Spinal cord (tissue), 10 donors: ENCODE data around the gene EFHB. TPM values are rescaled to one million over a fixed set of nuclear protein-coding genes. Genes with fewer than 3 reads are reported as not detected.
A peak's percentile ranks its signal among the peaks of the same experiment; 100 is the strongest.

Experiments
- DNase-seq, 6 donors: peaks; one replicate each; pipeline versions ENCODE4 v3.0.0 to v3.0.0-alpha.2; 2013 to 2015; ENCODE audit warnings: low spot score in 6 of 6, low read depth in 4 of 6
- H3K27ac ChIP-seq: one replicate; pipeline ENCODE4 v1.5.1; 2013; ENCODE audit warnings: low read depth, low read length, control low read depth
- H3K27me3 ChIP-seq: one replicate; pipeline ENCODE4 v1.6.1; 2013; ENCODE audit warnings: low read length; ENCODE audit not compliant: control insufficient read depth, insufficient read depth
- H3K36me3 ChIP-seq: one replicate; pipeline ENCODE4 v1.6.1; 2013; ENCODE audit warnings: low read length; ENCODE audit not compliant: control insufficient read depth, insufficient read depth
- H3K4me1 ChIP-seq: one replicate; pipeline ENCODE4 v1.6.1; 2013; ENCODE audit warnings: low read length; ENCODE audit not compliant: control insufficient read depth, insufficient read depth
- H3K4me3 ChIP-seq: one replicate; pipeline ENCODE4 v1.5.1; 2013; ENCODE audit warnings: low read depth, low read length, control low read depth
- H3K9me3 ChIP-seq: one replicate; pipeline ENCODE4 v1.6.1; 2013; ENCODE audit warnings: low read length; ENCODE audit not compliant: control insufficient read depth, insufficient read depth
- WGBS: methylation state at CpG from one replicate; pipeline ENCODE4 v1.1.5; 2013; ENCODE audit warnings: missing lambda C conversion rate; ENCODE audit not compliant: insufficient coverage; 5-methylcytosine and 5-hydroxymethylcytosine counted together
- polyA plus RNA-seq, 2 donors: library from polyadenylated mRNA; unstranded; fragments of 120-200 nt; gene quantifications; one replicate each; pipeline ENCODE4 v1.2.1, GENCODE V29; 2013; ENCODE audit not compliant: insufficient read length in 2 of 2
- total RNA-seq, 2 donors: library from RNA; depleted of rRNA in 1 of 2; stranded (reverse); fragments of 120-200 nt in 1 of 2; fragments of >200 nt in 1 of 2; gene quantifications; one replicate each; pipeline versions ENCODE4 v1.2.3 to v1.2.4, GENCODE V29; 2013 to 2014
- donor health status: healthy.

EFHB gene
- total and polyA plus RNA-seq, 4 donors: 3.4 to 7.4 (median 7.1) TPM

DNA sequence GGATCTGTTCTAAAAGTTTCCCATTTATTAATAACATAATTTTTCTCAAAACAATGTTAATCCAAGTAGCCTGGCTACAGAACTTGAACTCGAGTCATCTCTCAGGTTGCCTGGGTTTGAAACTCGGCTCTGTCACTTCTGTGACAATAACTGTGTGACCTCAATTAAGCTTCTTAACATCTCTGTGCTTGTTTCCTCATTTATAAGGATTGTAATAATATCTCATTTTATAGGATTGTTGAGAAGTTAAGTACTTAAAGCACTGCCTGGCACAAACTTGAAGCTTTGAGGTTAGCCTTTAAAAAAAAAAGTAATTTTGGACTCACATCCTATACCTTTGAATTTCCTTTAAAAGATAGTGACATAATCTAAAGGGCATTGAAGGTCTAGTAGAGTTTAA is 16.3 kb upstream of the EFHB start:
- Histone ChIP-seq H3K36me3 (peaks cover 16% of the 10 kb centered on the region), H3K4me1 (peaks cover 5% of the 10 kb centered on the region)

DNA sequence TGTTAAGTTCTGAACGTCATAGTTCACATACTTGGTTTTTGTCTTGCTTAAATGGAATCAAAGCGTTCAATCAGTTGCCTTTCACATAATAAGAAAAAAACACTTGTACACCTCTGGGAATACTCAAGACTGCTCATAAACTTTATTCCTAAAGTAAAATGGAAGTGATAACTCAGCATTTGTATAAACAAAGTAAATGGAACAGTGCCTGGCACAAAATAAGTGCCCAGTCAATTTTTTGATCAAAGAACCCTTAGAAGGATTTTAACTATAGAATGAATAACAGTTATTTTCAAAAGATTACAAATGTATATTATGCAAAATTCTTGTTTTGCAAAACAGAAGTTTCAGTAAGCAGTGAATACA is 14.2 kb upstream of the EFHB start:
- H3K4me1 ChIP-seq: peaks cover 5% of the 10 kb centered on the region
- H3K4me3 ChIP-seq: peak overlapping the region; percentile 99
- no peak for DNase-seq
- no peaks in the 10 kb centered on the region for H3K27me3 ChIP-seq
- H3K27ac ChIP-seq: peak overlapping the region; percentile 98
- WGBS: no CpG with 5 or more reads among the region's 2 CpGs
- H3K36me3 ChIP-seq: peaks cover 7% of the 10 kb centered on the region
- H3K9me3 ChIP-seq: no peaks in the 10 kb centered on the region

More for the DNA sequence above, 16.3 kb upstream of the EFHB start:
- Histone ChIP-seq H3K9me3 (no peaks in the 10 kb centered on the region), H3K27ac (no peak overlapping the region), H3K27me3 (no peaks in the 10 kb centered on the region), H3K4me3 (no peak overlapping the region)
- DNase-seq: no peak
- no CpG with 5 or more reads among the region's 2 CpGs for WGBS

DNA sequence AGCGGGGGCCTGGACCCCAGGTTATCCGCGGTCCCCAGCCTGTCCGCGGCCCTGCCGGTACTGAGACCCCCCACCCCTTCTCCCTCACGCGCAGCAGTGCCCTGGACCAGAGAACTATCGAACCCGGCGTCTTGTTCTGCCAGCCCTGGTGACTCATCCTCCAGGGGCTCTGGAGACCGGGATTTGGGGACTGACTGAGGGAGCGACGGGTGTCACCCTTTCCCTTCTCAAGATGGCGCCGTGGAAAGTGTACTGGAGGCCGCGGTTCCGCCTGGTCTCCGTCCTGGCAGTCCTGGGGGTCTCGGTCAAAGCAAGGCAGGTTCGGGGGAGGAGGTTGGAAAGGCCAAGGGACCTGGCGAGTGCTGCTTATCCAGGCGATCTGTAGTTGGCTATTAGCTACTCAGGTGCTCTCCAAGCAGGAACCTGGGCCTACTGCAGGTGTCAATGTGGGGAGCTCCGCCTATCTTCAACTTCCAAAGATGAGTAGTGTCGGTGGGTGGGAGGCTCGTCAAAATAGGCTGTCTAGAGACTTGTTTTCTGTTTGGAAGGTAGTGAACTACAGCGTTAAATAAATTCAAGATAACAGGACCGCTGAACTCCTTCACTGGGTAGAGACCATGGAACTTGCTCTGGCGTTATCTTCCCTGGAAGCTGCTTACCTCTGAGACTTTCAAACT is 13.7 kb upstream of the EFHB start:
- WGBS: under 1% methylated on average over 25 of the region's 30 CpGs

DNA sequence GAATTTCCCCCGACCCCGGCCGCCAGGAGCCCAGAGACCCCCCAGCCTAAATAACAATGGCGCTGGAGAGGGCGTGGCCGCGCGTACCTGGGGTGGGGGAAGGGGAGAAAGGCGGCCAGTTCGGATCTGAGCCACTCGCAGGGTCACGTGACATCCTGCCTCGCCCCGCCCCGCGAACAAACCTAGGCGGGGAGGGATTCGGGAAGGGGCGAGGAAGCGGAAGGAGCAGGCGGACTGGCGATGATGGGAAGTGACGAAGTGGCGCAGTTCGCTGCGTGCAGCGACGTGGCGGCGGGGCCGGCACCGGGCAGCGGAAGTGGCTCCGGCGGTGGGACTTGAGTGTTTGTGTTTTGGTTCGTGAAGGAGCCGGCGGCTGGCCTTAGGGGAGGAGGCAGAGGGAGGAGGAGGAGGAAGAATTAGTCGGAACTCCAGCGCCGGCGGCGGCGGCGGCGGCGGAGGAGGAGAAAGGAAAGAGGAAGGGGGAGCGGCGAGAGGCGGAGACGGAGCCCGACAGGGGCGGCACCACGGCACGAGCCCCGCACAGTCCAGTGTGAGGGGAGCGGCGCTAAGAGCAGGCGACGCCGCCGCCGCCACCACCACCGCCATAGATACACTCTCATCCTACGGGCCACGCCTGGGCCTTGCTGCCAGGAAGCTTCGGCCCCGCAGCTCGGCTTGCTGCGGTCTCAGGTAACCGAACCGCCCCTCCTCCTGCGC is 13.0 kb upstream of the EFHB start, which contains the start of gene RAB5A:
Gene RAB5A (plus strand): TSS at position 266 of the 717 bp plus-strand sequence. CDS start 3,802 bp downstream, outside the sequence.
- Histone ChIP-seq H3K4me1 (peaks cover 5% of the 10 kb centered on the region), H3K27me3 (no peaks in the 10 kb centered on the region), H3K27ac (peak within 1 kb of the TSS; percentile 98), H3K9me3 (no peaks in the 10 kb centered on the region), H3K36me3 (peaks cover 5% of the 10 kb centered on the region), H3K4me3 (peak within 1 kb of the TSS; percentile 99)
- DNase-seq: peak; percentile 88 to 100 (median 96)
- under 1% methylated on average over 64 of the region's 73 CpGs for WGBS

More for the DNA sequence above, 13.7 kb upstream of the EFHB start:
- peaks cover 6% of the 10 kb centered on the region for H3K36me3 ChIP-seq
- DNase-seq: peak; percentile 19 to 75 (median 42)
- no peaks in the 10 kb centered on the region for H3K27me3 ChIP-seq
- peaks cover 5% of the 10 kb centered on the region for H3K4me1 ChIP-seq
- H3K4me3 ChIP-seq: peak overlapping the region; percentile 99
- peak overlapping the region; percentile 98 for H3K27ac ChIP-seq
- H3K9me3 ChIP-seq: no peaks in the 10 kb centered on the region

DNA sequence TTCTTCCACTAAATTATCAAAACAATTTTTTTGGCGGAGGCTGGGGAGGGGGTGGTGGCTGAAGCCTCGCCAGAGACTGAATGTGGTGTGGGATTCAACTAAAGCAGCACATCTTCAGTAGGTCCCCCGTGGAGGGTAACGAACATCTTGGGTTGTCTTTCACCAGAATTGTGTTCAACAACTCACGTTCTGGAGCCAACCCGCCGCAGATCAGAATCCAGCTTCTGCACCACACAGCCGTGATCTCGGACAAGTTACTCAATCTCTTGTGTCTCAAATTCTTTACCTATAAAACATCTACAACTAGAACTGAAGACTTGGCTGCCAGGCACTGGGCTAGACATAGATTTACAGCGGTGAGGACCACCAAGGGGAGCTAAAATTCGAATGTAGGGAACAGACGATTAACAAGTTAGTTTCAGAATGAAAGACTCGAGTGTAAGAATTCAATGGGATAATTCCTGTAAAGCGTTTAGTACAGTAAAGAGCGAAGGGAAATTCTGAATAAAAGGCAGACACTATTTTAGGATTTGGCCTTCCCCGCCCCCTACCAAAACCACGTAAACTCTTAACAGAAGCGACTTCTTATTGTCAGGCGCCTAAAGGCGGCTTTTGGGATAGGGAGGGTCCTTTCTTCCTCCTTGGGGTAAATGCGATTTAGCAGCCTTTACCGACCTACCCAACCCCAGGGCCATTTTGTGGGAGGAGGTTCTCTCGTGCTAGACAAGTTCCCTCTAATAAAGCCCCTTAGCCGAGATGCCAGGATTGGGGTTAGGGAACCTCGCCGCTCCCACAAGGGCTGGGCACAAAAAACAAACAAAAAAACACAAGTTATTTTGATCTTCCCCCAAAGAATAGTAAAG is 12.2 kb upstream of the EFHB start:
- Histone ChIP-seq H3K27me3 (no peaks in the 10 kb centered on the region), H3K27ac (peak overlapping the region; percentile 98), H3K9me3 (no peaks in the 10 kb centered on the region), H3K4me3 (peak overlapping the region; percentile 99), H3K4me1 (peaks cover 5% of the 10 kb centered on the region), H3K36me3 (no peaks in the 10 kb centered on the region)
- DNase-seq: peak in 2 of 6 donors; percentile 1
- WGBS: 65% methylated on average over 5 of the region's 26 CpGs

DNA sequence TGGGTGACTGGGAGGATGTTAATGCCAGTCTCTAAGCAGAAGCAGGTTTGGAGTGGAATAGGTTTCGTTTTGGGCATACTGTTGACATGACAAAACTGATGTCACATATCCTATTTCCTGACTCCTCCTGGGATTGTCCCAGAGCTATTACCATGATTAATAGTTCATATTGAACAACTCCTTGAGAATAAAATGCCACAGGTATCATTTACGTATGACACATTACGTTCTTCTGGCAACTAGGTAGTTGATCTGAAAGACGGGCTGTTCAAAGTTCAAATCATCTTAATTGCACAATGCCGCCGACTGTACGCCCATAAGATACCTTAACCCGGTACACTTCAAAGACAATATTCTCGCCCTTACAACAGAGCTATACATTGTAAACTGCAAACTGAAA is 11.5 kb upstream of the EFHB start:
- no peak overlapping the region for H3K4me3 ChIP-seq

DNA sequence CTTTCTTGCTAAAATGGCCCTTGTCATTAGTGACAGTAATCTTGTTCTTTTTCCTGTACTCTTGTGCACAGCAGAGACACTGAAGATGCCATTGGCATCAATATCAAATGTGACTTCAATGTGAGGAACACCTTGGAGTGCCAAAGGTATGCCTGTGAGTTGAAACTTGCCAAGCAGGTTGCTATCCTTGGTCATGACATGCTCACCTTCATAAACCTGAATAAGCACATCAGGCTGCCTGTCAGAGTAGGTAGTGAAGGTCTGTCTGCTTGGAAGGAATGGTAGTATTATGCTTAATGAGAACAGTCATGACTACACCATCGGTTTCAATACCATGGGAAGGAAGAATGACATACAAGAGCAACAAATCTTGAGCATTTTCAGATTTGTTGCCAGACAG is 6.6 kb upstream of the EFHB start:
- no peak for DNase-seq
- Histone ChIP-seq H3K9me3 (no peaks in the 10 kb centered on the region), H3K4me3 (no peak overlapping the region), H3K27ac (no peak overlapping the region), H3K4me1 (no peaks in the 10 kb centered on the region), H3K27me3 (no peaks in the 10 kb centered on the region), H3K36me3 (no peaks in the 10 kb centered on the region)
- no CpG with 5 or more reads among the region's 1 CpG for WGBS

More for the DNA sequence above, 11.5 kb upstream of the EFHB start:
- 100% methylated on average over 1 of the region's 9 CpGs for WGBS
- H3K36me3 ChIP-seq: no peaks in the 10 kb centered on the region
- H3K27ac ChIP-seq: no peak overlapping the region
- DNase-seq: no peak
- peaks cover 5% of the 10 kb centered on the region for H3K4me1 ChIP-seq
- no peaks in the 10 kb centered on the region for H3K9me3 ChIP-seq
- no peaks in the 10 kb centered on the region for H3K27me3 ChIP-seq

DNA sequence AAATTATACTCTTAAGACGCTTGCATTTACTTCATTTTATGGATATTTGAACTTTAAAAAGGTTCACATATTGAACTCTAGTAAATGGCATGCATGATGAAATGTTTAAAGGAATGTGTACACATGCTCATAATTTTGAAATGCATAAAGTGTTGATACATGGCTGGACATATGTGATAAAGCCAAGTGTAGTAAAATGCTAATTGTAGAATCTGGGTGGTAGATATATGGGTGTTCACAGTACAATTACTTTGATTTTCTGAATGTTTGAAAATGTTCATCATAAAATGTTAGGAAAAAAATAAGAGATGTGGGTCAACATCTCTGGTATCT is 4.2 kb upstream of the EFHB start:
- H3K9me3 ChIP-seq: no peaks in the 10 kb centered on the region
- H3K36me3 ChIP-seq: no peaks in the 10 kb centered on the region
- H3K27ac ChIP-seq: no peak overlapping the region
- H3K4me3 ChIP-seq: no peak overlapping the region
- no peaks in the 10 kb centered on the region for H3K27me3 ChIP-seq
- H3K4me1 ChIP-seq: no peaks in the 10 kb centered on the region
- WGBS: no CpG with 5 or more reads among the region's 1 CpG
- no peak for DNase-seq

DNA sequence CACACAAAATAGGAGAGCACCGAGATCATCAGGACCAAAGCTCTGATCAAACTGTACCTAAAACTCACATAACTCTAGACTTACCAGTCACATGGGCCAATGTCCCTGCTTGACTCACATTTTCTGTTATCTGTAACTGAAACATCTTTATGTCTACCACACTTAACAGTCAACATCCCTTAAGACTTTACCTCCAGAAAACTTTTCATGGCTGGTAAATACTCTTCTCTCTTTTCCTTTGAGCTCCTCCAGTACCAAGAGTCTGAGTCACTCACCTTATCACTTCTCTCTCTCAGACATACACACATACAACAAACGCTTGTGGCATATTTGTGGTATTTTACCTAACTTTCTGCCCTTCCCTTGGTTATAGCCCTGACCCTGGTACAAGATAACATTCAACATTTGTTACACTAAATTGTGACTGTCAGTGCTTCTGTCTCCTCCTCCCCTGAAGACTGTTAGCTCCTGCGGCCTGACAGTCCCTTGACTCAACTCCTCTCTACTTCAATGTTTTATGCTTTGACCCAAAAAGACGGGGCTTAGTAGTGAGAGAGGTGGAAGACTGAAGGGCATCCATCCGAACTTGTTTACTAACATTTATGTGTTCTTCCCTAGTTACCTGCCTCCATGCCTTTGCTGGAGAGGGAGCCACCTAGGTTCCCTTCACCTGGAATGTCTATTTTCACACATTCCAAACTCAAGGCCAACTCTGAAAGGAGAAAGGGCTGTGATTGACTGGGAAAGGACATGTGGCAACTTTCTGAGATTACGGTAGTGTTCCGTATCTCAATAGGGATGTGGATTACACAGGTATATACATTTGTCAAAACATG is 3.7 kb upstream of the EFHB start:
- Histone ChIP-seq H3K4me1 (no peaks in the 10 kb centered on the region), H3K36me3 (no peaks in the 10 kb centered on the region), H3K27ac (no peak overlapping the region), H3K9me3 (no peaks in the 10 kb centered on the region), H3K27me3 (no peaks in the 10 kb centered on the region), H3K4me3 (no peak overlapping the region)
- DNase-seq: no peak
- WGBS: 0% methylated on average over 1 of the region's 7 CpGs
